MCF 10A (cell line): ENCODE data around the gene ZFHX3. TPM values are rescaled to one million over a fixed set of nuclear protein-coding genes. Genes with fewer than 3 reads are reported as not detected.
"Not testable (repeated sequence)": the region's sequence is repeated elsewhere in the genome, so short reads cannot be mapped to it uniquely, and the experiment has no call there.

Source experiments
- BruUV-seq: library from RNA; stranded (reverse); fragments of 400-500 nt; replicated peaks from 2 replicates; lab custom pipeline; 2021; lab: Mats Ljungman, UMichigan
- CTCF ChIA-PET: fragments of 300-600 bp; sonication (Branson Sonifier 250); formaldehyde crosslinking; extraction: SDS; loops from one replicate; lab custom pipeline; 2021; ENCODE audit warnings: antibody characterized with exemption, inconsistent platforms; lab: Yijun Ruan, JAX
- POLR2A ChIA-PET: fragments of 300-600, 350-650 bp; sonication (Branson Sonifier 250); formaldehyde crosslinking; extraction: SDS; loops from one replicate; lab custom pipeline; 2020; ENCODE audit warnings: antibody characterized with exemption, inconsistent platforms; lab: Yijun Ruan, JAX
- DNase-seq: peaks from one replicate; pipeline ENCODE4 v3.0.0-alpha.2; 2018; ENCODE audit not compliant: unreplicated experiment
- H3K27ac Mint-ChIP-seq: one replicate; pipeline ENCODE4 v1.8.0; 2022; ENCODE audit warnings: mild to moderate bottlenecking, low read depth, mixed read lengths; ENCODE audit not compliant: unreplicated experiment
- H3K27me3 Mint-ChIP-seq: one replicate; pipeline ENCODE4 v1.8.0; 2022; ENCODE audit warnings: mixed read lengths; ENCODE audit not compliant: insufficient read depth, unreplicated experiment
- H3K36me3 Mint-ChIP-seq: one replicate; pipeline ENCODE4 v1.8.0; 2022; ENCODE audit warnings: mild to moderate bottlenecking, moderate library complexity, mixed read lengths; ENCODE audit not compliant: insufficient read depth, unreplicated experiment
- H3K4me1 Mint-ChIP-seq: one replicate; pipeline ENCODE4 v1.8.0; 2022; ENCODE audit warnings: mixed read lengths; ENCODE audit not compliant: insufficient read depth, unreplicated experiment
- H3K4me3 Mint-ChIP-seq: one replicate; pipeline ENCODE4 v1.8.0; 2022; ENCODE audit warnings: mild to moderate bottlenecking, moderate library complexity, mixed read lengths; ENCODE audit not compliant: unreplicated experiment
- H3K9me3 Mint-ChIP-seq: one replicate; pipeline ENCODE4 v1.8.0; 2022; ENCODE audit warnings: mixed read lengths; ENCODE audit not compliant: unreplicated experiment
- CTCF ChIP-seq: fragments of 200-600 bp; IDR thresholded peaks from one replicate; pipeline ENCODE4 v1.8.0; 2022; ENCODE audit warnings: antibody characterized with exemption, mild to moderate bottlenecking; ENCODE audit not compliant: unreplicated experiment
- intact Hi-C: fragments of 100-400 bp; cut with micrococcal nuclease; formaldehyde crosslinking; loops from 2 replicates; pipeline ENCODE4 v1.14.1; 2022
- total RNA-seq: library from RNA; stranded (reverse); gene quantifications from 2 replicates; pipeline ENCODE4 v1.2.3, GENCODE V29; 2022

The ZFHX3 gene
- total RNA-seq, 1 experiment from 2014 or later, result 27.4 TPM

DNA sequence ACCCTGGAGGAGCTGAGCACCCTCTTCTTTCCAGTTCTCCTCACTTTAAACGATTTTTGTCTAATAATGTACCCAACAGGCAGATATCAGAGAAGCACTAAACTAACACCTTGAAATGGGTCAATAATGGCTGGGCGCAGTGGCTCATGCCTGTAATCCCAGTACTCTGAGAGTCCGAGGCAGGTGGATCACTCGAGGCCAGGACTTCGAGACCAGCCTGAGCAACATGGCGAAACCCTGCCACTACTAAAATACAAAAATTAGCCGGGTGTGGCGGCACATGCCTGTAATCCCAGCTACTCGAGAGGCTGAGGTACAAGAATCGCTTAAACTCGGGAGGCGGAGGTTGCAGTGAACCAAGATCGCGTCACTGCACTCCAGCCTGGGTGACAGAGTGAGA lies 57.4 kb downstream of the ZFHX3 start:
- Mint-ChIP-seq H3K4me3 (peak overlapping the region; percentile 73), H3K36me3 (peaks cover 3% of the 10 kb centered on the region), H3K27me3 (no peaks in the 10 kb centered on the region), H3K4me1 (peaks cover 66% of the 10 kb centered on the region), H3K27ac (peak overlapping the region; percentile 95), H3K9me3 (no peaks in the 10 kb centered on the region)
- DNase-seq, result no peak
- POLR2A ChIA-PET, result interaction anchor here (0.7 to 5.3 kb wide), 8 partner anchors 10 to 305 kb away, joined by 3 to 31 read pairs (median 4); partner anchors contain the start of gene ZFHX3
- no TSS peak for BruUV-seq
- intact Hi-C loops, result loop anchor here (2.0 kb wide), 1 partner anchor 56 kb away; no protein-coding TSS in a partner anchor
- CTCF ChIA-PET, result interaction anchor here (0.9 to 4.0 kb wide), 5 partner anchors 17 to 888 kb away, joined by 3 to 22 read pairs (median 4); no protein-coding TSS in a partner anchor
- TF ChIP-seq CTCF, result no peak

DNA sequence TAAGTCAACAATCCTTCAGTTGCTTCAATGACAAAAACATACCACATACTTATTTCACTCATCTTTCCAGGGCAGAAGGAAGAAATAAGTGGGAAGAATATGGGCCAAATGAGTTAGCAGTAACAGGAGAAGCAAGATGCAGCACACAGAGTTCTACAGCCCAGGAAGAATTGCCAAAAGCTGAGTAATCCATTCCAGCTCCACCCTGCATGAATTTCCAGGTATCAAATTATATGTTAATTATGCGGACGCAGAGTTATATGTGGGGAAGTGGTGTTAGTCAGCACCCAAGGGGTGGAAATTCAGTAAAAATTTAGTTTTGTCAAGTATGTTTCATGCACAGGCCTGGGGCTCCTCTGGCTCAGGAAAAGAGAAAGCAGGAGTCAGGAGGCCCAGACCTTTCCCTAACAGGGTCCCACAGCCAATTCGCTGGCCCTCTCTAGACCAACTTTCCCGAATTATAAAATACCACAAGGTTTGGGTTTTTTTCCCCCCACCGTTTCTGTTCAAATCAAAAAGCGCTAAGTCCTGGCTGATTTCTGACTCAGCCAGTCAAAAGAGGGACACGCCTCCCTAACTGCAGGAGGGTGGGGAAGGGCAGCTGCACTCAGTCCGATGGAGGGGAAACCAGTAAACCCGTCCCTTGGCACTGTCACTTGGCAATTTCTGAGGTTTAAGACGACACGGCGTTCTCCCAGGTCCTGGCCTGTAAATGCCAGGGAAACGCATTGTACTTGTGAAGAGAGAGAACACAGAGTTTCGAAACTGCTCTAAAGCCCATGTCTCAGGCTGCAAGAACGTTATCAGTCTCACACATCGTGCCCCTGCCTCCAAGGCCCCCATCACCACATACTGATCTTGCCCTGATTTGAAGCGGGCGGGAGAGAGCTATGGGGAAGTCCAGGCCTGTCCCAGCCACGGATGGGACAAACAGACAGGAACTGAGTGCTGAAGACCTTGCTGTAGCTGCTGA lies 58.1 kb downstream of the ZFHX3 start:
- no peak for TF ChIP-seq CTCF
- H3K27ac Mint-ChIP-seq, result peak overlapping the region; percentile 95
- TSS peak; percentile 71 for BruUV-seq
- ChIA-PET POLR2A (interaction anchor here (0.6 to 5.3 kb wide), 15 partner anchors 10 to 748 kb away, joined by 3 to 31 read pairs (median 3); partner anchors contain the start of gene ZFHX3), CTCF (interaction anchor here (0.9 to 4.0 kb wide), 5 partner anchors 16 to 889 kb away, joined by 3 to 22 read pairs (median 4); no protein-coding TSS in a partner anchor)
- H3K27me3 Mint-ChIP-seq, result no peaks in the 10 kb centered on the region
- DNase-seq, result peak; percentile 94
- intact Hi-C loops, result loop anchor here (2.0 to 10.0 kb wide), 4 partner anchors 57 to 185 kb away; no protein-coding TSS in a partner anchor
- peaks cover 5% of the 10 kb centered on the region for H3K36me3 Mint-ChIP-seq
- peaks cover 73% of the 10 kb centered on the region for H3K4me1 Mint-ChIP-seq
- no peaks in the 10 kb centered on the region for H3K9me3 Mint-ChIP-seq
- peak overlapping the region; percentile 73 for H3K4me3 Mint-ChIP-seq

- not testable (repeated sequence) for H3K9me3 Mint-ChIP-seq, H3K27me3 Mint-ChIP-seq, DNase-seq, BruUV-seq, H3K36me3 Mint-ChIP-seq
- H3K4me1 Mint-ChIP-seq, result peaks cover 74% of the 10 kb centered on the region
- CTCF ChIA-PET, result interaction anchor here (1.4 to 4.0 kb wide), 3 partner anchors 66 to 157 kb away, joined by 4 to 22 read pairs (median 6); no protein-coding TSS in a partner anchor
- H3K4me3 Mint-ChIP-seq, result peak overlapping the region; percentile 73
- POLR2A ChIA-PET, result interaction anchor here (0.6 to 5.3 kb wide), 11 partner anchors 11 to 747 kb away, joined by 3 to 31 read pairs (median 3); partner anchors contain the start of gene ZFHX3
- H3K27ac Mint-ChIP-seq, result peak overlapping the region; percentile 95
- intact Hi-C loops, result loop anchor here (2.0 to 10.0 kb wide), 3 partner anchors 68 to 186 kb away; no protein-coding TSS in a partner anchor
Measured at GRCh38 chr16:72989203-72989578, 58.7 kb downstream of the ZFHX3 start.

DNA sequence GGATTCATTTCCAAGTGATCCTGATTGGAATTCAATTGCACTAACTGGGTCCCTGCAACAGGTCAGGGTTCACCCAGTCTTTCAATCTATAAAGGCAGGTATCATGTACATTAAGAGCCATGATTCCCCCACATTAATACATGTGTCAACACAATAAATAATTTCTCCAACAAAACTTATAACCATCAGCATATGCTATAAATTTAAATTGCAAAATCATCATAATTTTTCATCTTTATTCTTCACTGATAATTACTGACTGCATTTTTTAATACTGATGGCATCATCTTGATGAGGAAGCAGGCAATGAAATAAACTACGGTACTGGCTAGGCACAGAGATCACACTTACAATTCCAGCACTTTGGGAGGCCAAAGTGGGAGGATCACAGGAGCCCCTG lies 59.4 kb downstream of the ZFHX3 start:
- BruUV-seq, result no TSS peak
- ChIA-PET CTCF (interaction anchor here (0.7 to 4.0 kb wide), 6 partner anchors 9 to 156 kb away, joined by 3 to 22 read pairs (median 4); partner anchors contain the start of gene ZFHX3), POLR2A (interaction anchor here (0.5 to 5.3 kb wide), 6 partner anchors 8 to 1303 kb away, joined by 3 to 29 read pairs (median 4); partner anchors contain the start of gene ZFHX3)
- peak overlapping the region; percentile 95 for H3K27ac Mint-ChIP-seq
- intact Hi-C loops, result loop anchor here (2.0 to 10.0 kb wide), 3 partner anchors 68 to 186 kb away; no protein-coding TSS in a partner anchor
- no peak for DNase-seq
- peaks cover 68% of the 10 kb centered on the region for H3K4me1 Mint-ChIP-seq
- H3K36me3 Mint-ChIP-seq, result peaks cover 5% of the 10 kb centered on the region
- H3K9me3 Mint-ChIP-seq, result no peaks in the 10 kb centered on the region
- H3K4me3 Mint-ChIP-seq, result peak overlapping the region; percentile 21
- no peak for TF ChIP-seq CTCF
- H3K27me3 Mint-ChIP-seq, result no peaks in the 10 kb centered on the region
